GM21526 (cell line): ENCODE data around the gene CARF.
"Not testable (repeated sequence)": the region's sequence is repeated elsewhere in the genome, so short reads cannot be mapped to it uniquely, and the experiment has no call there.

Experiments
- ATAC-seq: cut with Tn5 transposase; IDR thresholded peaks from one replicate; pipeline ENCODE4 v1.9.1; 2021; ENCODE audit warnings: moderate library complexity; ENCODE audit not compliant: unreplicated experiment, low FRiP score

CARF gene

GRCh38 chr2:202911512-202912341 is at the start of gene CARF, which contains the start of gene WDR12:
CARF (plus strand) TSS chr2:202912275; CDS start chr2:202941903, 29,628 bp downstream.
WDR12 (minus strand) TSS chr2:202911673; CDS start chr2:202911476, 197 bp downstream.
- ATAC-seq = peak; percentile 75

GRCh38 chr2:202870431-202871299 is 41.4 kb upstream of the CARF start:
- ATAC-seq = peak; percentile 77

GRCh38 chr2:202871300-202872141 is 40.6 kb upstream of the CARF start, which contains the start of gene ICA1L:
ICA1L (minus strand) TSS chr2:202871766; CDS start chr2:202829009, 42,757 bp downstream.
- peak; percentile 58 for ATAC-seq

- no peak for ATAC-seq
Measured at GRCh38 chr2:202877699-202878098, 34.4 kb upstream of the CARF start.

- no peak for ATAC-seq
Measured at GRCh38 chr2:202881570-202881969, 30.5 kb upstream of the CARF start.

- no peak for ATAC-seq
Measured at GRCh38 chr2:202883987-202884675, 27.9 kb upstream of the CARF start.

GRCh38 chr2:202885190-202885589 is 26.9 kb upstream of the CARF start:
- ATAC-seq = no peak

GRCh38 chr2:202905507-202905906 is 6.6 kb upstream of the CARF start:
- not testable (repeated sequence) for ATAC-seq

GRCh38 chr2:202908186-202908585 is 3.9 kb upstream of the CARF start:
- ATAC-seq = no peak

- no peak for ATAC-seq
Measured at GRCh38 chr2:202909394-202910192, 2.5 kb upstream of the CARF start.

GRCh38 chr2:202910250-202910649 is 1.8 kb upstream of the CARF start:
- not testable (repeated sequence) for ATAC-seq

GRCh38 chr2:202910698-202911097 is 1.4 kb upstream of the CARF start:
- ATAC-seq = no peak

GRCh38 chr2:202911203-202911511 is 918 bp upstream of the CARF start:
- ATAC-seq = peak; percentile 12

GRCh38 chr2:202912342-202913201 is 497 bp downstream of the CARF start:
- peak; percentile 51 for ATAC-seq

GRCh38 chr2:202918860-202919259 is 6.8 kb downstream of the CARF start:
- no peak for ATAC-seq

- ATAC-seq = no peak
Measured at GRCh38 chr2:202932425-202933138, 20.5 kb downstream of the CARF start.

GRCh38 chr2:202933139-202933510 is 21.1 kb downstream of the CARF start:
- no peak for ATAC-seq

- ATAC-seq = no peak
Measured at GRCh38 chr2:202933958-202934357, 21.9 kb downstream of the CARF start.
